CD4-positive, alpha-beta T cell treated with Interleukin-15 for 4 hours (primary cell): Measurements from ENCODE around the gene DNAJC22.
"Not testable (repeated sequence)": the region's sequence is repeated elsewhere in the genome, so short reads cannot be mapped to it uniquely, and the experiment has no call there.

ENCODE experiments used
- DNase-seq: peaks from one replicate; pipeline ENCODE4 v3.0.0-alpha.2; 2020; ENCODE audit warnings: low spot score

DNAJC22 gene

GRCh38 chr12:49346659-49347310 is at the start of gene DNAJC22:
Gene DNAJC22, plus strand, starts transcription at chr12:49346888. Its CDS starts 1,985 bp downstream, at chr12:49348873.
- DNase-seq, result peak; percentile 19

- DNase-seq, result no peak
Observed at GRCh38 chr12:49297695-49298060, 49.0 kb upstream of the DNAJC22 start.

- no peak for DNase-seq
Observed at GRCh38 chr12:49298160-49298559, 48.5 kb upstream of the DNAJC22 start.

GRCh38 chr12:49301760-49302159 is 44.9 kb upstream of the DNAJC22 start:
- no peak for DNase-seq

GRCh38 chr12:49304161-49304560 is 42.5 kb upstream of the DNAJC22 start:
- no peak for DNase-seq

- DNase-seq, result no peak
Observed at GRCh38 chr12:49305762-49306510, 40.8 kb upstream of the DNAJC22 start.

GRCh38 chr12:49309386-49309785 is 37.3 kb upstream of the DNAJC22 start:
- DNase-seq, result no peak

GRCh38 chr12:49310451-49311000 is 36.2 kb upstream of the DNAJC22 start:
- DNase-seq, result not testable (repeated sequence)

- DNase-seq, result no peak
Observed at GRCh38 chr12:49314811-49315210, 31.9 kb upstream of the DNAJC22 start.

GRCh38 chr12:49317118-49317517 is 29.6 kb upstream of the DNAJC22 start:
- not testable (repeated sequence) for DNase-seq

- DNase-seq, result not testable (repeated sequence)
Observed at GRCh38 chr12:49320411-49321103, 26.1 kb upstream of the DNAJC22 start.

- no peak for DNase-seq
Observed at GRCh38 chr12:49322367-49322707, 24.4 kb upstream of the DNAJC22 start.

GRCh38 chr12:49322708-49323523 is 23.8 kb upstream of the DNAJC22 start, which contains the start of gene TROAP:
Gene TROAP, plus strand, starts transcription at chr12:49323255. Its CDS starts 354 bp downstream, at chr12:49323609.
- DNase-seq, result peak; percentile 99

GRCh38 chr12:49323524-49324097 is 23.1 kb upstream of the DNAJC22 start:
- DNase-seq, result no peak

GRCh38 chr12:49325606-49326005 is 21.1 kb upstream of the DNAJC22 start:
- DNase-seq, result no peak

GRCh38 chr12:49327368-49327767 is 19.3 kb upstream of the DNAJC22 start:
- no peak for DNase-seq

- DNase-seq, result no peak
Observed at GRCh38 chr12:49327887-49328286, 18.8 kb upstream of the DNAJC22 start.

- DNase-seq, result no peak
Observed at GRCh38 chr12:49328816-49329215, 17.9 kb upstream of the DNAJC22 start.

GRCh38 chr12:49330032-49330619 is 16.6 kb upstream of the DNAJC22 start:
- DNase-seq, result no peak

- DNase-seq, result no peak
Observed at GRCh38 chr12:49330631-49331379, 15.9 kb upstream of the DNAJC22 start.
